Duodenal mucosa (tissue), 2 donors: ENCODE data around the gene CD274.

ENCODE experiments used
- H3K27ac ChIP-seq: one replicate; pipeline ENCODE4 v1.7.0; 2013; ENCODE audit warnings: low read depth, low read length
- H3K27me3 ChIP-seq, 2 donors: one replicate each; pipeline ENCODE4 v1.7.0; 2013; ENCODE audit warnings: low read length in 2 of 2, control low read depth in 1 of 2; ENCODE audit not compliant: insufficient read depth in 2 of 2, control insufficient read depth in 1 of 2
- H3K36me3 ChIP-seq, 2 donors: one replicate each; pipeline ENCODE4 v1.7.0; 2013; ENCODE audit warnings: low read length in 2 of 2, control low read depth in 1 of 2; ENCODE audit not compliant: insufficient read depth in 2 of 2, control insufficient read depth in 1 of 2
- H3K4me1 ChIP-seq, 2 donors: one replicate each; pipeline ENCODE4 v1.7.0; 2013; ENCODE audit warnings: low read length in 2 of 2, control low read depth in 1 of 2; ENCODE audit not compliant: insufficient read depth in 2 of 2, control insufficient read depth in 1 of 2
- H3K4me3 ChIP-seq, 2 donors: one replicate each; pipeline ENCODE4 v1.7.0; 2013; ENCODE audit warnings: low read length in 2 of 2, low read depth in 1 of 2
- H3K9ac ChIP-seq, 2 donors: one replicate each; pipeline ENCODE4 v1.7.0; 2013; ENCODE audit warnings: low read length in 2 of 2, low read depth in 1 of 2
- H3K9me3 ChIP-seq, 2 donors: one replicate each; pipeline ENCODE4 v1.7.0; 2013; ENCODE audit warnings: low read length in 2 of 2, control low read depth in 1 of 2; ENCODE audit not compliant: control insufficient read depth in 1 of 2

CD274 gene

GRCh38 chr9:5512658-5513452 is 62.5 kb downstream of the CD274 start:
- no peaks in the 10 kb centered on the region for H3K27me3 ChIP-seq
- H3K36me3 ChIP-seq: no peaks in the 10 kb centered on the region
- no peak overlapping the region for H3K4me3 ChIP-seq

GRCh38 chr9:5513966-5514616 is 63.7 kb downstream of the CD274 start:
- H3K4me3 ChIP-seq: no peak overlapping the region
- H3K9ac ChIP-seq: no peak overlapping the region
- no peaks in the 10 kb centered on the region for H3K27me3 ChIP-seq
- H3K4me1 ChIP-seq: peaks cover 0 to 3% of the 10 kb centered on the region in 2 donors
- H3K36me3 ChIP-seq: no peaks in the 10 kb centered on the region
- H3K27ac ChIP-seq: no peak overlapping the region
- H3K9me3 ChIP-seq: no peaks in the 10 kb centered on the region

More at GRCh38 chr9:5512658-5513452, 62.5 kb downstream of the CD274 start:
- no peak overlapping the region for H3K27ac ChIP-seq
- no peaks in the 10 kb centered on the region for H3K9me3 ChIP-seq
- peaks cover 0 to 3% of the 10 kb centered on the region in 2 donors for H3K4me1 ChIP-seq
- no peak overlapping the region for H3K9ac ChIP-seq

GRCh38 chr9:5514617-5515260 is 64.4 kb downstream of the CD274 start:
- Histone ChIP-seq H3K4me1 (peaks cover 0 to 3% of the 10 kb centered on the region in 2 donors), H3K9ac (no peak overlapping the region), H3K27ac (no peak overlapping the region), H3K4me3 (no peak overlapping the region), H3K9me3 (no peaks in the 10 kb centered on the region), H3K36me3 (no peaks in the 10 kb centered on the region), H3K27me3 (no peaks in the 10 kb centered on the region)

- H3K27ac ChIP-seq: no peak overlapping the region
- peaks cover 0 to 3% of the 10 kb centered on the region in 2 donors for H3K4me1 ChIP-seq
- no peak overlapping the region for H3K9ac ChIP-seq
- no peaks in the 10 kb centered on the region for H3K27me3 ChIP-seq
- no peak overlapping the region for H3K4me3 ChIP-seq
- H3K36me3 ChIP-seq: no peaks in the 10 kb centered on the region
- no peaks in the 10 kb centered on the region for H3K9me3 ChIP-seq
Measured at GRCh38 chr9:5515261-5515650, 64.9 kb downstream of the CD274 start.

GRCh38 chr9:5516453-5517220 is 66.3 kb downstream of the CD274 start:
- Histone ChIP-seq H3K9ac (no peak overlapping the region), H3K27ac (no peak overlapping the region)

DNA sequence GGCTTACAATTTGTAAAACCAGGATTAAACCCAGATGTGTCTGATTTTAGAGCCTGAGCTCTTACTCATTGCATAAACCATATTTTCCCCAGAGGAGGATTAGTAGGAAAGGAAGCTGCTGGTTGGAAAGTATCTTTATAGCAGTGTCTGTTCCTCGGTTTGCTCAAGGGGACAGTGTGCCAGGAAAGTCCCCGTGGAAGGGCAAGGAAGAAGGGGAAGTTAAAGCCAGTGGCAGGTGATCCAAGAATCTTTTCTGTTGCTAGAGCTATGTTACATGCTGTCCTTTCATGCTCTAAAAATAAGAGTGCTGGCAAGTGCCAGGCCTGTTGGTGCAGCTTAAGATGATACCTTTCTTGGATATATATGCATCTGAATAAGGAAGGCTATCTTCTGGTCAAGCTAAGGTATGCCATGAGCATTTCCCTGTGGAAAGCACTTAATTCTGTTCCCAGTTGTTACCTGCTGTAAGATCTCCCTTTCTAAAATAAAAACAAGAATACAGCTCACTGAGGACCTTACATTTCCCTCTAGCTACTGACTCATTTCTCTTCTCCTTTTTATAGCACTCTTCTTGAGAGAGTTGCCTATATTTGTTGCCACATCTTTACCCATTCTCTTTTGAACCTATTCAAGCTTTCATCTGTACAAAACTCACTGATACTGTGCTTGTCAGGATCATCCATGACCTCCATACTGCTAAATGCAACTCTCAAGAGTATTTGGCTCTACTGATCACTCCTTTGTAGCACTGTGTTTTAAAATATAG is 68.0 kb downstream of the CD274 start:
- no peaks in the 10 kb centered on the region for H3K36me3 ChIP-seq
- no peaks in the 10 kb centered on the region for H3K4me1 ChIP-seq
- no peaks in the 10 kb centered on the region for H3K9me3 ChIP-seq
- H3K4me3 ChIP-seq: no peak overlapping the region
- H3K9ac ChIP-seq: no peak overlapping the region
- no peaks in the 10 kb centered on the region for H3K27me3 ChIP-seq
- H3K27ac ChIP-seq: no peak overlapping the region

More at GRCh38 chr9:5516453-5517220, 66.3 kb downstream of the CD274 start:
- no peaks in the 10 kb centered on the region for H3K36me3 ChIP-seq
- no peaks in the 10 kb centered on the region for H3K4me1 ChIP-seq
- H3K4me3 ChIP-seq: no peak overlapping the region
- no peaks in the 10 kb centered on the region for H3K27me3 ChIP-seq
- H3K9me3 ChIP-seq: no peaks in the 10 kb centered on the region

DNA sequence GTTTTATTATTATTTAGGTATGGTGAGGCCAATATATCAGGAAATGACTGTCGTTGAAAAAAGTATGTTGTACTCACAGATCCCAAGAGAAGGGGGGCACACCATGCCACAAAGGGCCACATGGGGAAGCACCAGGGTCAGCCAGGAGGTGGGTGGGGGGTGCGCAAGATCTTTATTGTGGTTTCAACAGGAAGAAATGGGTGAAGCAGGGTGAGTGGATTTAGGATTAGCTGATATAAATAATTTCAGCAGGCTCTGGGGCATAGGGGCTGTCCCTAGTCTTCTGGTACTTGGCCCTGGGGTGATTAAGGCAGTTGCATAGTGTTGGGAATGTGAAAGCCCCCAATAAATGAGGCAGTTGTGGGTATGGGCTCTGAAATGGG is 68.6 kb downstream of the CD274 start:
- Histone ChIP-seq H3K9ac (no peak overlapping the region), H3K4me3 (no peak overlapping the region), H3K4me1 (no peaks in the 10 kb centered on the region), H3K27ac (no peak overlapping the region), H3K36me3 (no peaks in the 10 kb centered on the region), H3K9me3 (no peaks in the 10 kb centered on the region), H3K27me3 (no peaks in the 10 kb centered on the region)
